GM19238 (cell line): Measurements from ENCODE around the gene CLCF1.
"Not testable (repeated sequence)": the region's sequence is repeated elsewhere in the genome, so short reads cannot be mapped to it uniquely, and the experiment has no call there.

Experiments used
- DNase-seq: peaks from one replicate; pipeline ENCODE4 v3.0.0; 2011; ENCODE audit warnings: low spot score; ENCODE audit not compliant: insufficient read length

The CLCF1 gene

DNA sequence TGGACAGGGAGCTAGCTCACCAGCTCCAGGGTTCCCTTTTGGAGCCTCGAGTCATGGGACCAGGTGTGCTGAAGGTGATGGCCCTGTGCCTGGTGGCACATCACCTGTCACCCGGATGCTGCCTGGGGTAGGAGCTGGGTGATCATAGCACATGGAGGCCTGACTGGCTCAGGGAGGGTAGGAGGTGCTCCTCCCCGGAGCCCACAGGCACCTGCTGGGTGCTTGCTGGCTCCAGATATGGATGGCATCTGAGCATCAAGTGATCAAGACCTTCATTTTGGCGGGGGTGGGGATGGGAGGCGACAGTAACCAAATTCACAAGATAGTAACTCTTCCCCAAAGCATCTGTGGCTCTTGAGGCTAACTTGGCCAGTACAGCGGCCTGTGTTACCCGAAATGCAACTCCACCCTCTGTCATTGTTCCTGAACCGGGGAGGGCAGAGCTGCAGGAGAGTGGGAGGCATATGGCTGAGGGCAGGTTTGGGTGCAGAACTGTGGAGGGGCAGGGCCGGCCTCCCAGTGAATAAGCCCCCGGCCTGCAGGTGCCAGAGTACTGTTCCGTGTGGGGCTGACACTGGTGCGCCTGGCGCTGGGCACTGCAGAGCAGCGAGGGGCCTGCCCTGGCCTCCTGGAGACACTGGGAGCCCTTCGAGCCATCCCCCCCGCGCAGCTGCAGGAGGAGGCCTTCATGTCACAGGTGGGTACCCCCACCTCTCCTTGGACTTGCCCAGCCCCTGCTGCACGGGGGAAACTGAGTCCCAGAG is 35.2 kb upstream of the CLCF1 start:
- no peak for DNase-seq

DNA sequence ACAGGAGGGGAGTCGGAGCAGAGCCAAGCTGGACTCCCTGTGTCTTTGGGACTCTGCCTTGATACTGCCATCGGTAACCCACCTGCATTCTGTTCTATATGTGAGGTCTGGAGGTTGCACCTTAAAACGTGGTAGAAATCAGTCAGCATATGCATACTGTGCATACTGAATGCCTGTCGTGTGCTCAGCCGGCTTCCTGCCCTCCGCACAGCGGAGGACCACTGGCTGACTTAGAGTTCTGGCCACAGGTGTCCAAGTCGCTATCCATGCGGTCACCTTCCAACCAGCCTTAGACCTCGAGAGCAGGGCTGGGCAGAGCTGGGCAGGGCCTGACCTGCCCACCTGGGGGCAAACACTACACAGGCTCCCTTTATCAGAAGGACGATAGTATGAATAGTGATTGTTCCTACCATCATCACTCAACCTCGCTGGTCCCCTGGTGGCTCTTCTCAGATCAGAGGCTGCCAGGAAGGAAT is 34.3 kb upstream of the CLCF1 start:
- DNase-seq, result no peak

DNA sequence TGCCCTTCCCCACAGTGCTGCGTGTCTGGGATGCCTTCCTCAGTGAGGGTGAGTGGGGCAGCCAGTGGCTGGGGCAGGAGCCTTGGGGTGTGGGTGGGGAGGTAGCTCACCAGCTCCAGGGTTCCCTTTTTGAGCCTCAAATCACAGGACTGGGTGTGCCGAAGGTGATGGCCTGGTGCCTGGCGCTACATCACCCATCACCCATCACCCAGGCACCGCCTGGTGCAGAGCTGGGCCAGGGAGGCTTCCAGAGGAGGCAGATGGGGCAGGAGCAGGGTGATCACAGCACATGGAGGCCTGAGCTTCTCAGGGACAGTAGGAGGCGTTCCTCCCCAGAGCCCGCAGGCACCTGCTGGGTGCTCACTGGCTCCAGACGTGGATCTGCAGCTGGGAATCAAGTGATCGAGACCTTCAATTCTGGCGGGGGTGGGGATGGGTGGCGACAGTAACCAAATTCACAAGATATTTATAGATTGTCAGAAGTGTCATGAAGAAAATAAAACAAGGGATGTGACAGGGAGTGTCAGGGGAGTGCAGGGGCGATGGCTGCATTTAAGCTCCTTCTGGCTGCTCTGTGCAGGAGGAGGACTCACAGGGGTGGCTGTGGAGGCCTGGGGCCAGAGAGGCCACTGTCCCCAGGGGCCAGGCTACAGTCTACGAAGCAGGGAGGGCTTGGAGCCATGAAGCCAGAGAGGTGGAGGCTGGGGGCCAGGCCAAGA is 33.7 kb upstream of the CLCF1 start:
- no peak for DNase-seq

DNA sequence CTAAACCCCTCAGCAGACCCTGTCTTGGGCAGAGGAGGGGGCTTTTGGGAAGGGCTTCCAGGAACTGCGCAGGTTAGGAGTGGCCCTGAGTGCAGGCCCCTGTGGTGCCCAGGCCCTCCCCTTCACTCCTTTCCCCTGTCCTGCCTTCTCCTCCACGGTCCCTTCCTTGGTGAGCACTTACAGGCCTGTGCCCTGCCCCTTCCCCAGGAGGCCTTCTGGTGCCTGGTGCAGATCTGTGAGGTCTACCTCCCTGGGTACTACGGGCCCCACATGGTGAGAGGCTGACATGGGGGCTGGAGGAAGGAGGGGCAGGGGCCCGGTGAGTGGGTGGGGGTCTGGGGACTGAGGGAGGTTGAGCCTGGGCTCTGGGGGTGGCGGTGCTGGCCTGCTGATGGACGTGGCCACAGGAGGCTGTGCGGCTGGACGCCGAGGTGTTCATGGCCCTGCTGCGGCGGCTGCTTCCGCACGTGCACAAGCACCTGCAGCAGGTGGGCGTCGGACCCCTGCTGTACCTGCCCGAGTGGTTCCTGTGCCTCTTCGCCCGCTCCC is 33.1 kb upstream of the CLCF1 start:
- DNase-seq, result no peak

DNA sequence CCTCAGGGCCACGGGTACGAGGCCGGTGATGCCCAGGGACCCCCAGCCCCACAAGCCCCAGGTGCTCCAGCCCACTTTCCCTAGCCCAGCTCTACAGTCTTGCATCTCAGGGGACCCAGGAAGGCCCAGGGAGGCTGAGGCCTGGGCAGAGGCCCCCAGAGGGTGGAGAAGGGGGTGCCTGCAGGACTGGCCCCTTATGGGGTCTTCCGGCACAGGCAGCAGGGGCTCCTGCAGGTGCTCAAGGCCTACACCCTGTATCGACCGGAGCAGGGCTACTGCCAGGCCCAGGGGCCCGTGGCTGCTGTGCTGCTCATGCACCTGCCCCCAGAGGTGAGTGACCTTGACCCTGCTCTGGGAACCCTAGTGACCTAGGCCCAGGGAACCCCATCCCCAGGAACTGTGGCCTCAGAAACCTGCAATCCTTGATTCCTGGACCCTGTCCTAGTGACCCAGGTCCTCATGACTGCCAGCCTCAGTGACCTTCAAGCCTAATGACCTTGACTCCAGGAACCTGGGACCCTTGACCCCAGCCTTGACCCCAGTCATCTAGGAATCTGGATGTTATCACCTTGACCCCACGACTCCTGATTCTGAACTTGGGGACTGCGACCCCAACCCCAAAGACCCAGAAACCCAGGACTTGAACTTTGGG is 32.4 kb upstream of the CLCF1 start:
- no peak for DNase-seq

DNA sequence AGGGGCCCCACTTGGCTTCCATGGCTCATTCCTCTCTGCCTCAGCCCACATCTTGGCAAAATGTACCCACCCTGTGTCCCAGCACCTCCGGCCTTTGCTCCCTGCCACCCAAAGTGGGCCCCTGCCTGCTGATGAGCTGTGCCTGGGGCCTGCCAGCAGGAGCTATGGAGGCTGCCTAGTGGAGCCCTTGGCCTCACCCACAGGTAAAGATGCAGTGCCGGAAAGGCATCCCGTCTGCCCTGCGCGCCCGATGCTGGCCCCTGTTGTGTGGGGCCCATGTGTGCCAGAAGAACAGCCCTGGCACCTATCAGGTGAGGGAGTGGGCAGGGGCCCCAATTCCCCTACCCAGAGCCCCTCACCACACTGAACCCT is 31.8 kb upstream of the CLCF1 start:
- no peak for DNase-seq

DNA sequence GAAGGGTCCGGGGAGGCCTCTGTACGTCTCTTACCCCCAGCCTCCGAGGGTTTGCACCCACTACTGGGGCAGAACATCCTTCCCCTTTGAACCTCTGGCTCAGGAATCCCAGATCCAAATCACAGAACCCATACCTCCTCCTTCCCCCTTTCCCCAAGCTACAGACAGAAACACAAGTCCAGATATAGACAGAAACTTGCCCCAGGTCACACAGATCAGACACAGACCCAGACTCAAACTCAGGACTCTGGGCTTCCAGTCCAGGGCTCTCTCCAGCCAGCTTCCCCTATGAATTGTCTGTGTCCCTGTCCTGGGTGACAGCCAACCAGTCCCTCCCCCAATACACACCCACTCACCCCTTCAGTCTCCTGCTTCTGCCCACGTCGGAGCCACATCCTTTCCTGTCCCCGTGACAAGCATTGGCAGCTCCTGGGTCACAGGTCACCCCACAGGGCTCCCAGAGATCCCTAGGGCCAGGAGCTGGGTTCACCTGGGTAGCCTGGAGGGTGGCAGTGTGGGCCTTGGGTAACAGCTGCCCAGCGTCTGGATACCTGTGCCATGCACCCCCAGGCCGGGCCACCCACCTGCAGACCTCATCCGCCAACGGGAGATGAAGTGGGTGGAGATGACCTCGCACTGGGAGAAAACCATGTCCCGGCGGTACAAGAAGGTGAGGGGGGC is 31.3 kb upstream of the CLCF1 start:
- no peak for DNase-seq

DNA sequence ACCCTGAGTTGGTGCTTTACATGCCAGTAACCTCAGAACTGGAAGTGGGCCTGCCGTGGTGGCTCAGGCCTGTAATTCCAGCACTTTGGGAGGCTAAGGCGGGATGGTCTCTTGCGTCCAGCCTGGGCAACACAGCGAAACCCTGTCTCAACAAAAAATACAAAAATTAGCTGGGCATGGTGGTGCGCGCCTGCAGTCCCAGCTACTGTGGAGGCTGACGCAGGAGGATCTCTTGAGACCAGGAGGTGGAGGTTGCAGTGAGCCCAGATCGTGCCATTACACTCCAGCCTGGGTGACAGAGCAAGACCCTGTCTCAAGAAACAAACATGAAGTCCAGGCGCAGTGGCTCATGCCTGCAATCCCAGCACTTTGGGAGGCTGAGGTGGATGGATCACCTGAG is 29.7 kb upstream of the CLCF1 start:
- not testable (repeated sequence) for DNase-seq

DNA sequence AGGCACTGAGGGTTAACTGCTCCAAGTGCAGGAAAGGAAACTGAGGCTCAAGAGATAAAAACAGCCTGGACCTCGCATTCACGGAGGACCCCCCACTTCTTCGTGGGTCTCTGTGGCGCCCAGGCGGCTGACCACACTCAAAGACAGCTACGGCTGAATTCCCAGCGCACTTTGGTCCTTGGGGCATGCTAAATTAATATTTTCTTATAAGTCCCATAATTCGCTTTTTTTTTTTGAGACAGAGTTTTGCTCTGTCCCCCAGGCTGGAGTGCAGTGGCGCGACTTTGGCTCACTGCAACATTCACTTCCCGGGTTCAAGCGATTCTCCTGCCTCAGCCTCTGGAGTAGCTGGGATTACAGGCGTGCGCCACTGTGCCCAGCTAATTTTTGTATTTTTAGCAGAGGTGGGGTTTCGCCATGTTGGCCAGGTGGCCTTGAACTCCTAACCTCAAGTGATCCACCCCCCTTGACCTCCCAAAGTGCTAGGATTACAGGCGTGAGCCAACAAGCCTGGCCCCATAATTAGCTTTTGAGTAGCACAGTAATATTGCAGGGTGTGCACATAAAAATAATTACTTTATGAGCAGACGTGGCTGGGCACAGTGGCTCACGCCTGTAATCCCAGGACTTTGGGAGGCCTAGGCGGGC is 28.9 kb upstream of the CLCF1 start:
- not testable (repeated sequence) for DNase-seq

DNA sequence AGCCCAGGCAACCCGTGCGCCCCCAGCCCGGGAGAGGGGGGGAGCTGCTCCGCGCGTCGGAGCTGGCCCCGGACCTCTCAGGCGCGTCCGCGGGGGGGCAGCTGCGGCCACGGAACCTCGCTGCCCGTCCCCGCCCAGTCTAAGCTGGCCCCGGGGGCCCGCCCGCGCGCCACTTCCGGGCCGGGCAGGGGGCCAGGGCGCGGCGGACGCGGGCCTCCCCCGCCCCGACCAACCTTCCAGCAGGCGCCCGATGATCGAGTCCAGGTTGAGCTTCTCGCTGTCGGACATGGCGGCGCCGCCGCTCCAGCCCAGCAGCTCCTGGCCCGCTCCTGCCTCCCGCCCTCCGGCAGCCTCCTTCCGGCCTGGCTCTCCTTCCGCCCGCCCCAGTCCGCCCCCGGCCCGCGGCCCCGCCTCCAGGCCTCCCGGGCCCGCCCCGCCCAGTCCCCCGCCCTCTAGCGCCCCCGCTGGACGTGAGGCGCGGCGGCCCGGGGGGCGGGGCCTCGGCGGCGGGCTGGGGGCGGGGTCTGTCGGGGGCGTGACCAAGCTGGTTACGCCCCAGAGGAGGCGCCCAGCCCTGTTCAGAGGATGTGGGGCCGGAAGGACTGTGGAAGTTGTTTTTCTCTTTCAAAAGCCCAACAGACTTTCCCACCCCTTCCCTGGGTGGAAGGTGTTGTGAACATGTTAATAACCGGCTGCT is 28.2 kb upstream of the CLCF1 start, which contains the start of gene PPP1CA:
PPP1CA (minus strand) TSS at position 364 of the 697 bp plus-strand sequence; CDS start at position 288, 76 bp downstream.
- peak; percentile 98 for DNase-seq

DNA sequence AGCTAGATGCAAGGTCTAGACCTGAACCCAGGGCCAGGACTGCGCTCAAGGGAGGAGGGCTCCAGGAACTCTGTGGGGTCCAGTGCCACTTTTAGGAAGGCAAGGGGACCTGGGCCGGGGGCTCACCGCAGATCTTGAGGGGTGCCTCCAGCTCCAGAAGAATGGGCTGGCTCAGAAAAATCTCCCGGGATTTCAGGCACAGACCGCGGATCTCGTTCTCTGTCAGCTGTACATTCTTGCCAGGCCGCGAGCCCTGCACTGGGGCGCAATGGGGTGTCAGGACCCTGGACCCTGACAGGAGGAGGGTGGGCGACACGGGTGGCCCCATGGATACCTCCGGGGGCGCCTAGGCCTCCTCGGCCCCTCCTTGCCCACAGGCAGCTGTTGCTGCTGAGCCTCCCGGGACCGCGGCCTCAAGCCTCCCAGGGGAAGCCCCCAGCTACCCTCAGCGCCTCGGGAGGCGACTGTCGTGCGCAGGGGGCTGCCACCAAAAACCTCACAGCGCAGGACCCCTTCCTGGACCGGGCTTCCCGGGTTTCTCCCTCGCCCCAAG is 27.6 kb upstream of the CLCF1 start:
- DNase-seq, result no peak

DNA sequence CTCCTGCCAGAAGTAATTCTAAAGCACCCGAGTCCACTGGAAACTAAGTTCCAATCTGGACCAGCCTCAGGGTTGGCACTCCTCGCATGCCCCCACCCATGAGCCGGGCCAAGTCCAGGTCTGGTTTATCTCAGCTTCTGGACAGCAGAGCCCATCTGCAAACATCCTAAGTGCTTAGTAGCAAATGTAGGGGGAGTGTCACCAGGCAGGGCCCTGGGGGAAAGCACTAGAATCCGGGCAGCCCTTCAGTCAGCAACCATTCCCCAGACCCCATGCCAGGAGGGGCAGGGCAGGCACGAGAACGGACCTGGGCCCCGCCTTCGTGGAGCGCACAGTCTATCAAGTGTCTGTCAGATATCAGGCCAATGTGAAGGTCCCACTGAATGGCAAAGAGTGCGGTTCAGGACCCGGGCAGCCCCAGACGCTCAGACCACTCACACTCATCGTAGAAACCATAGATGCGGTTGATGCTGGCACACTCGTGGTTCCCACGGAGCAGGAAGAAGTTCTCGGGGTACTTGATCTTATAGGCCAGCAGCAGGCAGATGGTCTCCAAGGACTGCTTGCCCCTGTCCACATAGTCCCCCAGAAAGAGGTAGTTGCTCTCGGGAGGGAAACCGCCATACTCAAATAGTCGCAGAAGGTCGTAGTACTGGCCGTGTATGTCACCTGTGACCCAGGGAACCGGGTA is 27.0 kb upstream of the CLCF1 start:
- no peak for DNase-seq

DNA sequence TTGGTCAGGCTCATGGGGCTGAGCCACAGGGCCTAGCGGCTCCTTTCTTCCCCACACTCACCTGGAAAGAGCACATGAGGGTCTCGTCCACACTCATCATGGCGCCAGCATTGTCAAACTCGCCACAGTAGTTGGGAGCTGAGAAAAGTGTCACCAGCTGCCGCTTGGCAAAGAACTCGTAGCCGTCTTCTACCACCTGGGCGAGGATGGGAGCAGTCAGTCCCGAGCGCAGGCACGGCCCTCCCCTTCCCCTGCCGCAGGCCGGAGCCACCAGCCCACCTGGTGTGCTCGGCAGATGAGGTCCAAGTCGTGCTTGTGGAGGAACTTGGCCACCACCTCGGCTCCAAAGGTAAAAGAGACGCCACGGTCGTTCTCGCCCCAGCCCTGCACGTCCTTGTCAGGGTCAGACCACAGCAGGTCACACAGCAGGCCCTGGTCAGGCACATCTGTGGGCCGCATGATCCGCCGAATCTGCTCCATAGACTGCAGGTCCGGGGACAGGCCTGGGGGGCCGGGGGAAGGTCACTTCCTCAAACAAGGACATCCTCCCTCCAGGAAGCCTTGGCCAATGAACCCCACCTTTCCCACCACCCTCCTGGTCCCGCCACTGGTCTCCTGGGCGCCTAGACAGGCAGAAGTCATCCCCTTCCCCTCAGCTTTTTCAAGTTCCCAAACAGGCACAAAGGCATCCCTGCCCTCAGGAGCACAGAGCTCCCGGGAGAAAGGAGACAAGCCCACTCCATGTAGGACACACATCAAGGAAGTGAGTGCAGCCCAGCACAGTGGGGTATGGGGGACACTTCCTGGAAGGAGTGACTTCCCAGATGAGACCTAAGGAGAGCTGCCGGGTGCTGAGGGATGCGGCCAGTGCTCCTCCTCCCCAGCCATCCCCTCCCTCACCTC is 25.5 kb upstream of the CLCF1 start:
- DNase-seq, result no peak

DNA sequence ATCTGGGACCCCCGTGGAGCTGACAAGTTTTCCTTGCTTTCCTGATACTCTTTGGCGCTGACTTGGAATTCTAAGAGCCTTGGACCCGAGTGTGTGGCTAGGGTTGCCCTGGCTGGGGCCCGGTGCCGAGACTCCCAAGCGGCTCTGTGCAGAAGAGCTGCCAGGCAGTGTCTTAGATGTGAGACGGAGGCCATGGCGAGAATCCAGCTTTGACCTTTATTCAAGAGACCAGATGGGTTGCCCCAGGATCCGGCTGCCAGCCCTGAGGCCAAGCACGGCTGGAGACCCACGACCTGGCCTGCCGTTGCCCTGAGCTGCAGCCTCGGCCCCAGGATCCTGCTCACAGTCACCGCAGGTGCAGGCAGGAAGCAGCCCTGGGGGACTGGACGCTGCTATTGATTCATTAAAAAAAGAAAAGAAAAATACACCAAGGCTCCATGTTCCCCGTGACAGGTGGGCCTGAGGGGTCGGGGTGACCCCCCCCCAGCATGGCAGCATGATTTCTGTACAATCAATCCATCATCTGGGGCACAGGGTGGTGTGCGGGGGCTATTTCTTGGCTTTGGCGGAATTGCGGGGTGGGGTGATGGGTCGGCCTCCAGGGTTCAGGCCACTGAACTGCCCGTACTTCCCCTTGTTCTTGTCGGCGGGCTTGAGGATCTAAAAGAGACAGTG is 24.7 kb upstream of the CLCF1 start:
- no peak for DNase-seq

DNA sequence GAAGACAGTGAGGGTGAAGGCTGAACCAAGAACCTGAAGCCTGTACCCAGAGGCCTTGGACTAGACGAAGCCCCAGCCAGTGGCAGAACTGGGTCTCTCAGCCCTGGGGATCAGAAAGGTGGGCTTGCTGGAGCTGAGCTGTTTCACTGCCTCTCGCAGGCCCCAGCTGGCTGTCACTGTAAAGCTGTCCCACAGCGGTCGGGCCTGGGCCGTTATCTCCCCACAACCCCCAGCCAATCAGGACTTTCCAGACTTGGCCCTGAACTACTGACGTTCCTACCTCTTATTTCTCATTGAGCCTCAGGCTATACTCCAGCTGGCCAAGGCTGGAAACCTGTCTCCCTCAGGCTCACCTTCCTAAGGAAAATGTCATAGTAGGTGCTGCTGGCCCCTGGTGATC is 24.1 kb upstream of the CLCF1 start:
- no peak for DNase-seq

DNA sequence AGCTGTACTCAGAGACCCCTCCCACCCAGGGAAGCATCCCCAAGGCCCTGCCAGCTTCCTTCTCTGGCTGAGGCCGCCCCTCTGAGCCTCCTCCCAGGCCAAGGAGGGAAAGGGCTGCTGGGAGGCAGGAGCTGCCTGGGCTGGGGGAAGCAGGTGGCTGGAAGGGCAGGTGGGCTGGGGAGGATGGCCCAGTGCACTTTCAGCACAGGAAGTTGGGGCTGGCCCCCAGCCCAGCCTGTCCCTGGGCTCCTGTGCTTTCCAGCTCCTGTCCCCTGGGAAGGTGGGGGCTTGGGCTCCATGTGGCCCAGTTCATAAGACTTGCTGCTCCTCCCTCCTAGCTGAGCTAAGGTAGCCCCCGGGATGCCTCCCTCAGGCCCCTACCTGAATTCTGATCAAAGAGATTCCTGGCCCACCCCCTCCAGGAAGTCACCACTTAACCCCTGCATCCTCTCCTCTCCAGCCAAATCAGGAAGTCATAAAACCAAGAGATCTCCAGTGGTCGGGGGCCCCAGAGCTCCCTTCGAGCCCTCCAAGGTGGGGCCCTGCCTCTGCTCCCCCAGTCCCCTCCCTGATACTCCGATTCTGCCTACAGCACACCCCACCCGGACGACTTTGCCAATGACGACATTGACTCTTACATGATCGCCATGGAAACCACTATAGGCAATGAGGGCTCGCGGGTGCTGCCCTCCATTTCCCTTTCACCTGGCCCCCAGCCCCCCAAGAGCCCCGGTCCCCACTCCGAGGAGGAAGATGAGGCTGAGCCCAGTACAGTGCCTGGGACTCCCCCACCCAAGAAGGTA is 23.4 kb upstream of the CLCF1 start:
- no peak for DNase-seq

DNA sequence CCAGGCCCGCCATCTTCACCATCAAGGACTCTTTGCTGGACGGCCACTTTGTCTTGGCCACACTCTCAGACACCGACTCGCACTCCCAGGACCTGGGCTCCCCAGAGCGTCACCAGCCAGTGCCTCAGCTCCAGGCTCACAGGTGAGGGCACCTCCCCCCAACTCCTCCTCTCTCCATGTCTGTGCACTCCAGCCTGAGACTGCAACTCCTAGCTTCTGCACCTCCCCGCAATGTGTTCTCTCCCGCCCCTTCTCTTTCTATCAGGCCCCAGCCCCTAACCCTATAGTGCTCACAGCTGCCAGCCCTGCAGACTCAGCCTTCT is 22.8 kb upstream of the CLCF1 start:
- DNase-seq, result no peak
